ENCODE data around the gene MAP1LC3B2.

DNA sequence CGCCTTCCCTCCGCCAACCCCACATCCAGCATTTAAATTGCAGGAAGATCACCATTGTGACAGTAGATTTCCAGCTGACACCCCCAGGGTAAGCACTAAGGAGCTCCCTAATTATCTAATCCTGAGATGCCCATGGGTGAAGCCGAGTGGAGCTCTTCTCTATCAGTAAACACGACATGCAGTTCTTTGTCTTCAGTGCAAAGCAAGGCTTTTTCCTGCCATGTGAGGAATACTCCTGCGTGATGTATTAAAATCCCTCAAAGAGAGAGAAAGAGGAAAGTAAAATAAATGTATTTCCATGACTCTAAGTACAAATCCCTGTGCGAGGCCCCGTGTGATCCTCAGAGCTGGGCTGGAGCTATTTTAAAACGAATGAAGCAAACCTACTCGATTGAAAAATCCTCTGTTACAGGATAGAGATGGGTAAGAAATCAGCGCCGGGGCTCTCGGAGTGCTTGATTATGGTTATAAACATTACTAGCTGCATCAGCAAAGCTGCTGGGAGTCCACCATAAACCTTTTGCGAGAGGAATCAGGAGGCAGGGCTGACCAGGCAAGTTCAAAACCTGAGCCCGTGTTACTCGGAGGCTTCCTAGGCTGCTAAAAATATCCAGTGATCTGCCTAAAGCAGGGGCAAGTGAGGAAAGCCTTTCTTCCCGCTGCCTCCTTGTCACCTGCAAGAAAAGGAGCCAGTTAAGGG is 61.5 kb downstream of the MAP1LC3B2 start:
- TF ChIP-seq, protein P1, sequence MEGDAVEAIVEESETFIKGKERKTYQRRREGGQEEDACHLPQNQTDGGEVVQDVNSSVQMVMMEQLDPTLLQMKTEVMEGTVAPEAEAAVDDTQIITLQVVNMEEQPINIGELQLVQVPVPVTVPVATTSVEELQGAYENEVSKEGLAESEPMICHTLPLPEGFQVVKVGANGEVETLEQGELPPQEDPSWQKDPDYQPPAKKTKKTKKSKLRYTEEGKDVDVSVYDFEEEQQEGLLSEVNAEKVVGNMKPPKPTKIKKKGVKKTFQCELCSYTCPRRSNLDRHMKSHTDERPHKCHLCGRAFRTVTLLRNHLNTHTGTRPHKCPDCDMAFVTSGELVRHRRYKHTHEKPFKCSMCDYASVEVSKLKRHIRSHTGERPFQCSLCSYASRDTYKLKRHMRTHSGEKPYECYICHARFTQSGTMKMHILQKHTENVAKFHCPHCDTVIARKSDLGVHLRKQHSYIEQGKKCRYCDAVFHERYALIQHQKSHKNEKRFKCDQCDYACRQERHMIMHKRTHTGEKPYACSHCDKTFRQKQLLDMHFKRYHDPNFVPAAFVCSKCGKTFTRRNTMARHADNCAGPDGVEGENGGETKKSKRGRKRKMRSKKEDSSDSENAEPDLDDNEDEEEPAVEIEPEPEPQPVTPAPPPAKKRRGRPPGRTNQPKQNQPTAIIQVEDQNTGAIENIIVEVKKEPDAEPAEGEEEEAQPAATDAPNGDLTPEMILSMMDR (conservative IDR thresholded peaks at IDR 0.05; ENCODE audit: low read length), result no peak
- no peak for TF ChIP-seq EZH2phosphoT487 (IDR thresholded peaks at IDR 0.05; ENCODE audit: borderline replicate concordance, low read depth, low read length)
